ENCODE measurements around the gene DHX8.

GRCh38 chr17:43454868-43455267 lies 28.9 kb upstream of the DHX8 start:
- TF ChIP-seq EZH2phosphoT487 (IDR thresholded peaks at IDR 0.05; ENCODE audit: borderline replicate concordance, low read length) (no peak), CTCF (conservative IDR thresholded peaks at IDR 0.05; ENCODE audit: low read depth, low read length) (no peak)
